Hematopoietic multipotent progenitor cell treated with erythropoietin and hydrocortisone succinate and interleukin-3 and kit ligand, for 8 days (in vitro differentiated cells): Measurements from ENCODE around the gene ATP13A1.

ENCODE experiments used
- DNase-seq: peaks from one replicate; pipeline ENCODE4 v3.0.0-alpha.2; 2015

Gene ATP13A1

DNA sequence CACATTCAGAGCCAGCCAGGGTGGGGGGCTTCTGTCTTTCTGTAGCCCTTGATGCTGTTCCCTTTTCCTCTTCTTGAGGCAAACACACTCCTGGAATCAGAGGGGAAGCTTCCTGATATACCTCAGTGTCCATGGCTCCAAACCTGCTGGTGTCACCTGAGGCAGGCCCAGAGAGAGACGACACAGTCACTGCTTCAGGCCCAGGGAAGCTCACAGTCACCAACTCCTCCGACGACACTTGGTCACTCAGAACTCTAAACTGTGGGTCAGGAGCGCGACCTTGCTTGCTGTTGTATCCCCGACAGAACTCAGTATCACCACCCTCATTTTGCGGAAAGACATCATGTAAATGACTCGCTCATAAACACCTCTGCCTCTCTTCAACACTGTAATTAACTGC is 1.1 kb downstream of the ATP13A1 start:
- DNase-seq: no peak

DNA sequence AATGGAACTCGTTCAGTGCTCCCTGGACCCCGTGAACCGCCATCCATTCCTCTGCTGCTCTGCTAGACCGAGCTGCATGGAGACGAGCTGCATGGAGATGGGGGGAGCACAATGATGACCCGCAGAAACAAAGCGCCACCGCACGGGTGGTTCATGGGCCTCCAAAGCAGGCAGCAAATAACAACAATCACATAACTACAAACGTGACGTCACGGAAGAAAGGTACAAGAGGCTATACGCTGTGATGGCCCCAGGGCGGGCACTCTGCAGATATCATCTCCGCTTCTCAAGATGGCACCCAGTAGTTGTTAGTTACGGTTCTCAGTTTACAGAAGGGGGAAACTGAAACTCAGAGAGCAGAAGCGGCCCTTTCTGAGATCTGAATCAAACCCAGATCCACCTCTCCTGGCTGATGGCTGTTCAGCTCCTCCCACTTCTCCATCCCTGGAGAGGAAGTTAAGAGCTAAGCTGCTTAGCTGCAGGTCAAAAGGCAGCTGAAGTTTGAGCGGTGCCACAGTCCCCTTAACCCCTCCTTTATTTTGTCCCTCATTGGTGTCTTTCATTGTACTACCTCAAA is 1.7 kb downstream of the ATP13A1 start:
- DNase-seq: peak; percentile 45

DNA sequence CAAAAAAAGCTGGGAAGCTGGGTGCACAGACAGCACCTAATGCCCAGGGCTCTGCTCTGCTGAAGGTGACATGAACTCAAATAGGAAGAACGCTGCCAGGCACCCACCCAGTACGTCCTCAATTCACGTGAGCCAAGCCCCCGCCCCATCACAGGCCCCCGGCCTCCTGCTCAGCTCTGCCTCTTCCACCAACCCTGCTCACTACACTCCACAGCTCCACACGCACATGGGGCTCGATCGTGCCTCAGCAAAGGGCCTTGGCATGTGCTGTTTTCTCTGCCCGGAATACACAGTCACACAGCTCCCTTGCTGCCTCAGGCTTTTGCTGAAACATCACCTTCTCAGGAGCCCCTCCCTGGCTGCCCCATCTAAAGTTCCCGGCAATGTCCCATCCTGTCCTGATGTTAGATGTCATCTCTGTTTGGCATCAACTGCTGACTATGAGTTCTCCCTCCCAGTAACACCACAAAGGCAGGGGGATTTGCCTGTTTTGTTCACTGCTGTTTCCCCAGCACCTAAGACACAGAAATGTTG is 2.3 kb downstream of the ATP13A1 start:
- DNase-seq: no peak

DNA sequence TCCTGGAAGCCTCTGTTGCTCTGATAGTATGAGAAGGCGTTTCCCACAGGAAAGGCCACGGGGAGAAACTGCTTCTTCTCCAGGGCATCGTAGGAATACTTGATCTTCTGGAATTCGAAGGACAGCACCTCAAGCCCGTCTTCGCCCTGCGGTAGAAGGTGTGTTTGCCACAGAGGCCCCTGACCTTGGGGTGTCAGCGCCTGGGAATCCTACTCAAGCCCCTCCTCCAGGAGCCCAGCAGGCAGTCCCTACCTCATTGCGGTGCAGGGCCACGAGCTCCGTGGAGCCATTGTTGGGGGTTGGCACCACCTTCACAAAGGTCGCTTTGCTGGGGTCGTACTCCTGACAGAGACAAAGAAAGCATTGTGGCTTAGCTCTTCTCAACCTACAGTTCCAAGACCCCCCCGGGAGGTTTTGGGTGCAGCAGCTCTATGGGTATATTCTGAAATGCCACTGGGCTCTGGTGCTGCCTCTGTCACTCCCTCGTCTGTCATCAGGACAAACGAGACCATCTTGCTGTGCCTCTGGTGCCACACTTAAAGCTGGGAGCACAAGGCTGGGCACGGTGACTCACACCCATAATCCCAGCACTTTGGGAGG is 3.7 kb downstream of the ATP13A1 start:
- no peak for DNase-seq

DNA sequence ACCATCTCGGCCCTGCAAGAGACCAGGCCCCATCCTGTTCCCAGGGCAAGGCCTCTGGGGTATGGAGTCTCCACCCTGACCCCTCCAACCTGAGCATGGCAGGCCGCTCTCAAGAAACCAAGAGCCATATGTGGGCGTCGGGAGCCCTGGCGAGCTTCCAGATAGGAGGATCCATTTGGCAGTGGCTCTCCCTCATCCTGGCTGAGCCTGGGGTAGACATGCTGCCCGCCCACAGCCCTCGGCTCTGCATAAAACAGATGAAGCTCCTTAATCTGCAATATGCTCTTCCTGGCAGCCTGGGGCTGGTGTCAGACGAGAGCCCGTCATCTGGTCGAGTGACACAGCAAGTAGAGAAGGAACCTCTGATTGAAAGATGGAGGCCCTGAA is 6.1 kb downstream of the ATP13A1 start:
- peak; percentile 29 for DNase-seq

DNA sequence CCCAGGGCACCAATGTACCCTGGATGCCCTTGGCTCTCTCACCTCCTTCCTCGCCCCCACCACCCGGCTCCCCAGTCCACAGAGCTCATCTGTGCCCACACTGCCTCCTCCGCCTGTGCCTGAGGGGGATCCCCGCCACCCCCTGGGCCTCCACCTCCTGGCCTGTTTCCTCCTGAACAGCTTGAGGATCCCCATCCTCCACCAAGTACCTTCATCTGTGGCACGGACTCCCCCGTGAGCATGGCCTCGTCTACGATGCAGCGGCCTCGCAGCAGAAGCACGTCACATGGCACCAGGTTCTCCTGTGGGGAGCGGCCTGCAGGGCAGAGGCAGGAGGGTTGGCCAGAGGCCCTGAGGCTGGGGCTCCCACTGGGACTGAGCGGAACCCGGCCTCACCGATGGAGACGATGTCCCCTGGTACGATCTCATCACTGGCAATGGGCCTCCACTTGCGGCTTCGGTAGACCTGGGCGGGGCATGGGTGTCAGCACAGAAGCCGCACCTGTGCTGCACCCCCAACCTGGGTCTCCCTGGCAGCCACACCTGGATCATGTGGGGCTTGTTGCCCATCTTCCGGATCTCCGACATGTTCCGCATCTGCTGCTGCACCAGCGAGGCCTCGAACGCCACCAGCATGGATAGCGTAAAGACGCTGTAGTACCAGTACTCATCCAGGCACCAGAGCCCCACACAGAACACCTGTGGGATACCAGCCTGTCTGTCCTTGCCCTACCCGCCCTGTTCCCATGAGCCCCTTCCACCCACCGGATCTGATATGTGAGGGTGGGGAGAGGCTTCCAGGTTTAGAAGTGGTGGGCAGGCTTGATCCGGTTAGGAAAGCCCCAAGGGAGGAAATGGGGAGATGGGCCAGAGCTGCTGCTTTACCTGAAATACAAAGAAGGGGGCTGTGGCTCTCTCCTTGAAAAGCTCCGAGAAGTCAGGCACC is 6.8 kb downstream of the ATP13A1 start:
- no peak for DNase-seq

DNA sequence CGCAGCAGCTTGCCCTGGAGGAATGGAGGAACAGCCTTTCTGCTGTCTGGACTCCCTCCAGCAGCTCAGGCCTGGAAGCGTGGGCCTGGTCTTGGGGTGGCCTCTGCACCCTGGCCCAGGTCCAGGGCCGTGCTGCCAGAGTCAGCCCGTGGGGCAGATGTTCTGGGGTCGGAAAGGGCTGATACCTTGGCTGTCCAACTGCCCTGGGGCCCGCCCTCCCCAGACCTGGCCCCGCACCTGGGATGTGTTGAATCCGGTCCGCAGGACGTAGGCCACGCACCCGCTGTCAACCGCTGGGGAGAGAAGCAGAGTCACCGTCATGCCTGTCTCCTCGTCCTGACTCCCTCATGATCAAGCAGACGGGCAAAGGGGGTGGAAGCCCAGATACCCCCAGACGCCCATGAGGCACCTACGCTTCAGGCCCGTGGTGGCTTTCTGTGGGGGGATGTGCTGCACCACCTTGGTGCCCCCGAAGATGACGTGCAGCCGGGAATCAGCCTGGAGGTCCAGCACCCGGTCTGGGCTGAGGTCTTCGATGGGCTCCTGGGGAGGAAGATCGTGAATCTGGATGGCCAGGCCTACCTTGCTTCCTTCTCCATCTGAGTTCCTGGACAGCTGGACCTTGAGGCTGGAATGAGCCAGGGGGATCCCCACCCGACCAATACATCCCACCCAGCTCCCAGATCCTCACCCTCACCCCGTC is 7.7 kb downstream of the ATP13A1 start:
- no peak for DNase-seq

DNA sequence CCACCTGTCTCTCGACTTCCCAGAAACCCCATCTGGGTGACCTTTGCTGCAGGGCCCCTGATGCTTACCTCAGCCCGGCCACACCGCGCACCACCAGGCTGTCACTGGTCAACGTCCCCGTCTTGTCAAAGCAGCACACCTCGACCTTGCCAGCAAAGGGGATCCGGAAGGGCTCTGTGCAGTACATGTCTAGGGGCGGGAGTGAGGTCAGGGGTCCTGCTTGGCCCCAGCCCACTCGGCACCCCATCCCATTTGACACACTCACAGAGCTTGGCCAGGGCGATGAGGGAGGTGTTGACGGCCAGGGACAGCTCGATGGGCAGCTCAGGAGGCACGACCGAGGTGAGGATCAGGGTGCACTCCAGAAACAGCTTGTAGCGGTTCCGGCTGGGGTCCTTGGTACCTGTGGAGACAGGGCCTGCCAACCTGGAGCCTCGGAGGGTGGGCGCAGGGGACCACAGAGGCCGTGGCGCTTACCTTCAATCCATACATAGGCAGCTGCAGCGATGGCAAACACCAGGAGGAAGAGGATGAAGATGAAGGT is 8.4 kb downstream of the ATP13A1 start:
- no peak for DNase-seq

DNA sequence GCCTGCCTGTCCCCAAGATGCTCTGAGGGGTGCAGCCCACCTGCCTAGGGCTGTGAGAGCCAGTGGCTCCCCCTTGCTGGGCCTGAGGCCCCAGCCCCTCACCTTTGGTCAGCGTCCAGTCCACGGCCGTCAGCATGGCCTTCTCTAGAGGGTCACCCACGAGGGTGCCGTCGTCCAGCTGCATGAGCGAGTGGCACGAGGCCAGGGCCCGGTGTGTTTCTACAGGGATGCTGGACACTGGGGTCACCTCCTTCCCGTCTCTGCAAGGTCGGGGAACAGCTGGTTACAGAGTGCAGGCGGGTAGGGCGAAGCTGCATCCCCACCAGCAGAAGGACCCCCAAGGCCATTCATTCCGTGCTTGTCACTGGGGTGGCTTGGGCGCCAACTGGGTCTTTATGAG is 9.0 kb downstream of the ATP13A1 start:
- DNase-seq: no peak

DNA sequence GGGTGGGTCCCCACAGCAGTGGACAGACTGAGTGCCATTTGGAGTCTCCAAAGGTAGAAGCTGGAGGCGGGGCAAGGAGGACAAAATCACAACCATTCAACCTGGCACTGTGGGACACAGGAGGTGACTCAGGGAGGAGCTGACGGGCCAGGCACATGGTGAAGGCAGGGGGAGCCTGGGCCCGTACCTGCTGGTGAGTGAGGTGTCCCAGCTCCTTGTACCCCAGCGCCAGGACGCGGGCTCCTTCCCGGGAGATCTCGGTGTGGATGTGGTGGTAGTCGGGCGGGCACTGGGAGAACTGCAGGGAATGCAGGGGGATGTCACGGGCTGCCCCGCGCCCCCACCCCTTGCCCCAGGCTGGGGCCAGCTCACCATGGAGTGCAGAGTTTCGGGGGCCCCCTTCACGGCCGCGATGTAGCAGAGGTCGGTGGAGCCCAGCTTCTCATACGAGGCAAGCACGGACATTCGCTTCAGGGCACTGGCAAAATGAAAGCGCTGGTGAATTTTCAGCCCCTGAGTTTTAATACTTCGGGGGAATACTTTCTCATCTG is 9.8 kb downstream of the ATP13A1 start:
- no peak for DNase-seq

DNA sequence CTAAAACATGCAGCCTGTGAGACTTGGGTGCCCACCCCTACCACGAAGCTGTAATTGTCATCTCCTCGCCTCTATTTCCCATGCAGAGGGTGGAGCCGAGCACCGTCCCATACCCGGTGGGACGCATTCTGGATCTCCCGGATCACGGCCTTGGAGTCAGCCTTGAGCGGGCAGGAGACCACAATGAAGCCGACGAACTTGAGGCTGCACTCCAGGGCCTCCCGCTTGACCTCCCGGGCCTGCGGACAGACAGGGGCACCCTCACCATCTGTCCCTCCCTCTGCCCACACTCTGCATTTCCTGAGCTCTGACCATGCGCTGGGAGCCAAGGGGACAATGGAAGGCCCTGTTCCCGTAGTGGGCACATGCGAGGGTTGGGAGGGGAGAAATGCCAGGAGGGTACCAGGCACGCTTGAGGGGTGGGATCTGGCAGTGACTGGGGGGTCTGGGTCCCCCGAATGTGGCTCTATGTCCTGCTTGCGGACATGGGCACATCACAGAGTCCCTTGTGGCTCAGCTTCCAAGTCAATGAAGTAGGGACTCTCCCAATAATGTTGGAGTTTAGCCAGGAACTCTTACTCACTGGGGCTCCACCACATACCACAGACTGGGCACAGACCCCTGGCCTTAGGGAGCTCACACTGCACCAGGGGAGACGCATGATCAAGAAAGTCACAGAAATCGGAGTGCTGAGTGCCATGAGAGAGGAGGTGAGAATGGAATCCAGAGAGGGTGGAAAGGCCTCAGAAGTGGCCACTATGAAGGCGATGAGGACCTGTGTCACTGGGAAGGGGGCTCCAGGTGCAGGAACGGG is 10.8 kb downstream of the ATP13A1 start:
- DNase-seq: no peak

DNA sequence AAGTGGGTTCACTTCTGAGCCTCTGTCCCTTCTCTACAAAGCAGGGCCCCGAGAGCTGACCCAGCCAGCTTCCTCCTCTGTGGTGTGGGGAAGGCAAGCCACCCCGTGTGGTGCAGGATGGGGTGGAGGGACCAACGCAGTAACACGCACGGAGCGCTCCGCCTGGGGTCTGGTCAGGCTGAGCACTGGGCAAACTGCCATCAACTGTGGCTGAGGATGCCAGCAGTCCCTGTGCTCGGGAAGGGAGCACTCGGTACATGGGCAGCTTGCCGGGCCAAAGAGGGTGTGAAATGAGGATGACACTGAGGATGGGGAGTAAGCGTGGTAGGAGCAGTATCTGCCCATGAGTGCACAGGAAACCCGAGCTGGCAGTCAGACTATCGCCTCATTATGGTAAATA is 12.4 kb downstream of the ATP13A1 start:
- no peak for DNase-seq

DNA sequence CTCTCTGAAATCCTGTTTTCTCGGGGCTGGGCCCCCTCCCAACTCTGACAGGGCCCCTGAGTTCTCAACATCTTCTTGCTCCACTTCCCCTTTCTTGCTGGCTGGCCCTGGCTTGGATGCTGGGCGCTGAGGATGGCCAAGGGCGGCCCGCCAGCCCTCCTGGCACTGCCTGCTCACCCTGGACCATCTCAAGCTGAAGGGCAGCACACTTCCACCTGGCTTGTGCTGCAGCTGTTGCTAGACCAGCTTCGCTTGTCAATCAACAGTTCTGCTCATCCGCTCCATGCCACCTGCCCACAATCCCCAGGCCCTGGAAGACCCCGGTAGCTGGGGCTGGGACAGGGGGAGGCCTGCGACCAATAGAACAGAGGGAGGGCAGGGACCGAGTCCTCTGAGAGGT is 13.1 kb downstream of the ATP13A1 start:
- DNase-seq: no peak

DNA sequence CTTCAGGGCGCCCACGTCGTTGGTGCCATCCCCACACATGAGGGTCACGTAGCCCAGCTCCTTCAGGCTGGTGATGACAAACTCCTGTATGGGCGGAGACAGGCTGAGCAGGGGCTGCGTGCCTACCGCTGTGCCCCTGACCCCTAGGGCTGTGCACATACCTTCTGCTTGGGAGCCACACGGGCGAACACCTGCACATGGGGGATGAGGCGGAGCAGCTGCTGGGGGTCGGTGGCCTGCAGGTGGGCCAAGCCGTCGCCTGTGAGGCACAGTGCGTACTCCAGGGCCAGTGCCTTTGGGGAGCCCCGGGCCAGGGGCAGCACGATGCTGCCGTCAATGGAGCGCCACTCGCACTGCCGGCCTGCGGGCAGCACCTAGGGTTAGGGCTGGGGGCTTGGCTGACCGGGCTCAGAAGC is 13.9 kb downstream of the ATP13A1 start:
- DNase-seq: no peak

DNA sequence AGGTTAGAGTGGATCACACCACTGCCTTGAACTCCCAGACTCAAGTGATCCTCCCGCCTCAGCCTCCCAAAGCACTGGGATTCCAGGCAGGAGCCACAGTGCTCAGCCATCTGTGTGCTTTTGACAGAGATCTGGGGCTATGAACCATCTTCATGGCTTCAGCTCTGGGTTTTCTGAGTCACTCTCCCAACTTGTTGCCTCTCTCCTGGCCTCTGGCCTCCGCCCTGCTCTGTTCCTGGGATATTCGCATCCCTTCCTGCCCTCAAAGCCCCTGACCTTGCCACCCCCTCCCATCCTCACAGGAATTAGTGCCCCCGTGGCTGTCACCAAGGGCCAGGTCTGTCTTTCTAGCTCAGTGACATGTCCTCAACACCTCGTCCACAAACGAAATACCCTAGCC is 14.3 kb downstream of the ATP13A1 start:
- DNase-seq: no peak

DNA sequence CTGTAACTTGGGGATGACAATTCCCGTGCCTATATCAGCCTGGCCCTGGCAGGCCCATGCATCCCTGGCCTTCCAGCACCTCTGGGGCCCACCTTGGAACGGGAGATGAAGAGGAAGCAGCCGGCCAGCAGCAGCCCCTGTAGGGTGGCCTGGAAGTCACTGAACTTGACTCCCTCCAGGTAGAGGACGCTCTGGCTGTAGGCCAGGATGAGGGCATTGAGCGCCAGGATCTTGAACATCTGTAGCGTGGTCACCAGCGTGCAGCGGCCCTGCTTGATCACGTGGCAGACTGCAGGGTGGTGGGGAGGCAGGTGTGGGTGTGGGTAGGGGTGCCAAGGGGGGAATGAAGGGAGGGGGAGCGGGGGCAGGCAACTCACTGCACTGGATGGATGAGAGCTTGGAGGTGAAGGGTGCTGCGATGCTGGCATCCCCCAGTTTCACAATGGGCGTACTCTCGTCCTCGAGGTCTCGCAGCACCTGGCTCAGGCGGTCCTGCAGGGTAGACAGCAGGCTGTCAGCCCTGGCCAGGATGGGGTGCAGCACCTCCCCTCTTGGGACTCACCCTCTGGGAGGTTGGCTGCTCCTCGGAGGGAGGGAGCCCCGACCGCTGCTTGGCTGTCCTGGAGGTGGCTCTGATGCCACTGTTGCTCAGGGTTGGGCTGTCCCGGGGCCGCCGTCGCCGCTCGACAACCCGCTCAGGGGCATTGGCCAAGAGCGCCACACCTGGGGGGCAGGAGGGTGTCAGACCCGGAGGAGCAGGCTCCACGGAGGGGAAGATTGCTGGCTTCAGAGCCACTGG is 16.2 kb downstream of the ATP13A1 start:
- DNase-seq: no peak

DNA sequence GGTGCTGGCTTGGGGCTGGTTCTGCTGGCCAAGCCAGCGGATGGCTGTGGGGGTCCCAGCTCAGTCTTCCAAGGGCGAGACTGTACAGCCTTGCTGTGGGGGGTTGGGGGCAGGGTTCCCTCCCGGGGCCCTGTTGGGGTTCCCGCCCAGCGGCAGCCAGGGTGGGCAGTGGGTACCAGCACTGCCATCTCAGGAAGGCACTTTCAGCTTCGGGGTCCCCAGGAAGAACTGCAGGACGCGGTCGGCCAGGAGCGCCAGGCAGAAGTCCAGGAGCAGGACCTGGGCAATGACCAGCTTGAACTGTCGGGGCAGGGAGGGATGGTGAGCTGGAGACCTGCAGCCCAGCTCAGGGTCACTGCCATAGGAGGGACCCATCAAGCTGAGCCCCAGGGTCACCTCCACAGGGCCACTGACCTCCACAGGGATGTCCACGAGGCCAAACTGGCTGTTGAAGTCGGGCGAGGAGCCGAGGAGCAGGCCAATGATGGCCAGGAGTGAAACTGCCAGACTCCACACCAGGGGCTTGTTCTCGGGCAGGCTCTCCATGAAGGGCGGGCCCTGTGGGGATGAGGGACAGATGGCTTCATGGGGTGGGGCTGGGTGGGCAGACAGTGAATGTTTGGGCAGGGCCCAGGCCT is 18.1 kb downstream of the ATP13A1 start:
- DNase-seq: no peak

DNA sequence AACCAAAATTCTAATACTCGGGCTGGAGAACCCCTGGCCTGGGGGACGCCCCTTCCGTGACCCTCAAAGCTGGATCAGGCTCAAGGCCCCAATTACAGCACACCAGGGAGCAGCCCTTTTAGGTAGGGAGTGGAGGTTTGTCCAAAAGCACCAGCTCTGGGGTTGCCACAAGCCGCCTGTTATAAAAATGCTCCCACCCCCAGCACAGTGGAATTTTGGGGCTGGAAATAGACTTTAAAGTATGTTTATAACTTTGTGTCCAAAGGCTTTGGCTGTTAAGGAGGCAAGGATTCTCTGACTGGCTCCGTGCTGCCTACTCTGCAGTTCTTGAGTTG is 19.5 kb downstream of the ATP13A1 start:
- DNase-seq: no peak

DNA sequence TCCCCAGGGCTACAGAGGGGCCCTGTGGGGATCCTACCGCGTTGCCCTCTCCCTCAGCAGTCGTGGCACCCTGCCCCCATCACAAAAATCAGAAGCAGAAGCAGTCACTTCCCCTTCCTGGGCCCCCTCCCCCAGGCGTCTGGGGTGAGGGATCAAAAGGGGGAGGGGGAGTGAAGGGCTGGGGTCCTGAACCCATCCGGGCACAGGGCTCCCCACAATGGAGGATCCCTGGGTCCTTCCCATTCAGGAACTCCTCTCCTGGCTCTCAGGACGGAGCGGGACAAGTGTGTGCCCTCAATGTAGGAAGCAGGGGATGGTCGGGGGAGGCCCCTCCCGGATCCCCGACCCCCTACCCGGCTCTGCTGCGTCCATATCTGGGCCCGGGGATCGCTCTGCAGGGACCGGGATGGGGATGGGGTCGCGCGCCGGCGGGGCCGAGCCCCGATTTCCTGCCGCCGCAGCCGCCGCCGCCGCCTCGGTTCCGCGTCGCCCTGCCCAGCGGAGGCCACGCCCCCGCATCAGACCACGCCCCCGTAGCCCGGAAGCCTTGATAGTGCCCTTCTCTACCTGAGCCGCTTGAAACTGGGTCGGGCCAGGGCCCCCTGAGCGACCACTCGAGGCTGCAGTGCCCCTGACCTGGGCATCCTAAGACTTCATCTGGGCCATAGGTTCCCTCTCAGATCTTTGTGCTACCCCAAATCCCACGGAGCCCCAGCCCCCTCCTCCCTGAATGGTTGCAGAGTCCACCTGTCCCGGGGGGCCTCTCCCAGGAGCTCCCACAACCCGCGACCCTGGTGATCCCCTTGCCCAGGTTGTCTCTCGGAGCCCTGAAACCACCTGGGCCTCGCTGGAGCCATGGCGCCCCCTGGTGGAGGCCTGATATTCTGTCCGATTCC is 20.1 kb downstream of the ATP13A1 start, which contains the start of gene GMIP:
Gene GMIP (minus strand): TSS at position 500 of the 896 bp plus-strand sequence. CDS start 128 bp downstream, at position 372.
- peak; percentile 63 for DNase-seq
